Measurements from ENCODE around the gene LRTM2.
"Not testable (repeated sequence)": the region's sequence is repeated elsewhere in the genome, so short reads cannot be mapped to it uniquely, and the experiment has no call there.

The LRTM2 gene

DNA sequence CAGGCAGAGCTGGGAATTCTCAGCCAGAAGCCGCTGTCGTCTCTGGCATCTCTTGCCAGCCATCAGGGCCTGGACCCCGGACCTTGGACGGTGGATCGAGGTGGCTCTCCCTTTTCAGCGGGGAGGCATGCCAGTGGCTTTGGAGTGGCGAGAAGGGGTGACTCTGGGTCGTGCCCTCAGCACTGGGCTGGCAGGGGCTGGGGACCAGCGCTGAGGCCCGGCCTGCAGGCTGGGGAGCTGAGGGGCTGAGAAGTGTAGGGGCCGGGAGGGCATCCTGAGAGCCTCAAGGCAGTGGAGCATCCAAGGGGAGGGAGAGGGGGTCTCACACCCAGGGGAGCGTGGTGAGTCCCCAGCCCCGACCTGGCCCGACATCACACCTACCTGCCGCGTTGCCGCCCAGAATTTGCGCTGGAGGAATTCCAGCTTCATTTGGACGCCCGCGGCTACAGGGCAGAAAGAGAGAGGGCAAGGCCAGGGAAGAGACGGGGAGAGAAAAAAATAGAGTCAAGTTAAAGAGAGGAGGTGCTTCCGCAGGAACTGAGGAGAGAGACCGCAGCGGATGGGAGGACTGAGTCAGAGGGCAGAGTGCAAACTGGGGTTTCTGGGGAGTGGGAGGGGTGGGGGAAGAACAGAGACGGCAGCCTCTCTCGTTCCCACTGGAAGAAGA, 9.0 kb upstream of the LRTM2 start:
- DNase-seq (ENCODE audit: low read depth in 2 of 2, low spot score in 1 of 2) = peak in 1 of 2 donors; percentile 31

DNA sequence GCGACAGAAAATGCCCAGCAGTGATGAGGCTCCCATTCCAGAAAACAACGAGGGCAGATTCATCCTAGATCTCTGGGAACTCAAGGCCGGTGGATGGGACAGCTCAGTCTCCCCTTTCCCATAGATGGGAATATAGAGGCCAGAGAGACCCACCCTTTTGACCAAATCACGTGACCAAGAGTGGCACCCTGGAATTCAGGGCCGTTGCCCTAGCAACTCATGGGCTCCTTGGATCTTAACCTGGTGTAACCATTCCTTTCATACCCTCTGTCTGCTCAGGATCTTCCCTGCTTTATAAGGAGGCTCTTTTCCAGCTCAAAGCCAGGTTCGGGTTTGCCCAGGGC, 8.4 kb upstream of the LRTM2 start:
- no peak for DNase-seq (ENCODE audit: low read depth in 2 of 2, low spot score in 1 of 2)

DNA sequence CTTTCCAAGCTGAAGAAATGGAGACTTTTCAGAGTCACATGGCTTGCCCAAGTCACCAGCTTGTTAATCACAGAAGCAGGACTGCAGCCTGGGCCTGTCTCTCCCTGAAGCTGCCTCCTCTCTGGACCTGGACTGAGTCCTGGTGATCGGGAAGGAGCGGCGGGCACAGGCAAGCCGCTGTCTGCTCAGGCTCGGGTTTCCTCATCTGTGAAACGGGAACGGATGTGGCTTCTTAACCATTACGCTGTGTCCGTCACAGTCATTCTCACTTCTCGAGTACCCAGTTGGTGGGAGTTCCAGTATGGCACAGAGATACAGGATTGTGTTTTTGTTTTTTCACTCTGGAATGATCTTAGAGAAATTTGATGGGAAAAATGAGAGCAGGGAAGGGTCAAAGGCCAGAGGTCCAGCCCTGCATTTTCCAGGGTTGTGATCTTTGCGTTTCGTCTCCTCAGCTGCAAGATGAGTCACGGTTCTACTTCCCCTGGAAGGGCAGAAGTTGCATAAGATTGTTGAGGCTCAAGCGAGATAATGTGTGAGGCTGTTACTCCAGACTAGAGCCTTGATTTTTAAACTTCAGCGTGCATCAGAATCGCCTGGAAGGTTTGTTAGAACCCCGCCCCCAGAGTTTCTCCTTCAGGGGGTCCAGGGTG, 7.6 kb upstream of the LRTM2 start:
- no peak for DNase-seq (ENCODE audit: low read depth in 2 of 2, low spot score in 1 of 2)

DNA sequence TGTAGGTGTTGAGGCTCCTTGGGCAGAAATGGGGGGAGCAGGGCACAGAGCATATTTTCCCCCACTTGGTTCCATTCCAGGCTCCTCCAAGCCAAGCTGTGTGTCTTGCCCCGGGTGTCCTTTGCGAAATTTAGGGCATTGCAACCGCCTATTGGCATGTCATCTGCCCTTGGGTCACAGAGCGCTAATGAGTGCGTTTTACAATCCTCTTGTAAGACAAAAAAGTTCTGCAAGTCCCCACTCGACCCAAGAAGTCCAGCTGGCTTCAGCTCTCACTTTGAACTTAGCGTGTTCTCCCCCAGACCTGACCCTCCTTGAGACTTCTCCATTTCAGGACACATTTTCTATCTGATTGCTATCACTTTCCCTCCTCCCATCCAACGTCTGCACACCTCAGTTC, 6.1 kb upstream of the LRTM2 start:
- no peak for DNase-seq (ENCODE audit: low read depth in 2 of 2, low spot score in 1 of 2)

DNA sequence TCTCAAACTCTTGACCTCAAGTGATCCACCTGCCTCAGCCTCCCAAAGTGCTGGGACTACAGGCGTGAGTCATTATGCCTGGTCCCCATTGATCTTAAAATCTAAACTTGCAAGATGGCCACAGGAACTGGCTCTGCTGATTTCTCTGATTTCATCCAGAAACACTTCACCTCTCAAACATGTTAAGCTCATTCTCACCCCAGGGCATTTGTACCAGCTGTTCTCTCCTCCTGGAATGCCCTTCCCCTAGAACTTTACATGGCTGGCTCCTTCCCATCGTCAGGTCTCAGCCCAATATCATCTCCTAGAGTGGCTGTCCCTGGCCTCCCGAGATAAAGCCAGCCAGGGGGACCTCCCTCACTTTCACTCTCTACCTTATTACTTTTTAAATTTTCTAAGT, 5.3 kb upstream of the LRTM2 start:
- no peak for DNase-seq (ENCODE audit: low read depth in 2 of 2, low spot score in 1 of 2)

DNA sequence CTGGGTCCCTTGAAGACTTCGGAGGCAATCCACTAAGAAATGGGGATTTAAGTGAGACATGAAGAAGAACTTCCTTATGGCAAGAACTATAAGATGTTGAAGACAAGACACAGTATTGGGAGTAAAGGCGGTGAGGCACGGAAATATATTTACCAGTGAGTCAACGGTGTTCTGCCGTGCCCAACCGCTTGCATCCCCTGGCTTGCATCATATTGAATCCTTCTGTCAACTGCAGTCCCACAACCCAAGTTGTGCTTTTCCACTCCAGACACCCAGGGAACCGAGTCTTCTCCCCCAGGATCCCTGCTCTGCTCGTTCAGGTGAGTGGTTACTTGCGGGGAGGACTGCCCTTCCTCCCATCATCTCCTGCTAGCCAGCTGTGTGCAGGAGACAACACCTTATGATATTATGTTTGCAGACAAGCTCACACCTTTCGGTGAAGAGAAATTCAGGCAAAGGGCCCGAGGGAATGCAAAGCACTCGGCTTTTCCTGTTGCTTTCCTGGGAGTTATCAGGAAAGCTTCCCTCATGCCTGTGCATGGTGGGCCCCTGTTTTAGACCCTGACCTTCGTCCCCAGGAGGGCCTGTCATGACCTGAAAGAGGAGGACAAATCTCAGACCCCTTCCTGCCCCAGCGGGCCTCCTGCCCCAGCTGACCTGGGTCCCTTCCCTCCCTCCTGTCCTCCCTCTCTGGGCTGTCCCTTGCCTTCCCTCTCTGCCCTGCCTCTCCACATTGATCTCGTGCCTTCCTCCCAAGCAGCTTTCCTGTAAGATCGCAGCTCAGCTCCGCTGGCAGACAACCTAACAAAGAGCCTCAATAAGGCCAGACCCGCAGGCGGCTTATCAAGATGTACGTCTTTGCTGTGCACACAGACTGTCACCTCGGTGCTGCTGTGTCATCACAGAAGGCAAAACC, 4.3 kb upstream of the LRTM2 start:
- no peak for DNase-seq (ENCODE audit: low read depth in 2 of 2, low spot score in 1 of 2)

DNA sequence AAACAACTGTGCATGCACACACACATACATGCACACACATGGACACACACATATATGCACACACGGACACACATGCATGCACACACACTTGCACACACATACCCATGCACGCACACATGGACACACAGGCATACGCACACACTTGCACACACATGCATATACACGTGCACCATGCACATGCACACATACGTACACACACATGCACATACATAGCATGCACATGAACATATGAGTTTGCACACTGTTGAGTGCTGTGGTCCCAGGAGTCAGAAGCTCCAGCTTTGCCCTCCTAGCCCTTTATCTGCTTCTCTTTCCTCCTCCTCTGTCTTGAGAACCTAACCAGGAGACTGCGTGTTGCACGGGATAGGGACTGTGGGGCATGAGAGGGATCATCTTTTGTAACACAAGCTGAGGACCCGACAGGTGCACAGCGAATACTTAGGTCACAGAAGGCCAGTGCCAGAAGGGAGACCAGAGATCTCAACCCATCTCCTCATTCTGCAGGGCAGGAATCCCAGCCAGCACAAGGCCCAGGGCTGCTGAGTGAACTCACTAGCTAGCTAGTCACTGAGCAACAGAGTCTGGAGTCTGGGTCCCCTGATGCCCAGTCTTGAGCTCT, 3.5 kb upstream of the LRTM2 start:
- no peak for DNase-seq (ENCODE audit: low read depth in 2 of 2, low spot score in 1 of 2)

DNA sequence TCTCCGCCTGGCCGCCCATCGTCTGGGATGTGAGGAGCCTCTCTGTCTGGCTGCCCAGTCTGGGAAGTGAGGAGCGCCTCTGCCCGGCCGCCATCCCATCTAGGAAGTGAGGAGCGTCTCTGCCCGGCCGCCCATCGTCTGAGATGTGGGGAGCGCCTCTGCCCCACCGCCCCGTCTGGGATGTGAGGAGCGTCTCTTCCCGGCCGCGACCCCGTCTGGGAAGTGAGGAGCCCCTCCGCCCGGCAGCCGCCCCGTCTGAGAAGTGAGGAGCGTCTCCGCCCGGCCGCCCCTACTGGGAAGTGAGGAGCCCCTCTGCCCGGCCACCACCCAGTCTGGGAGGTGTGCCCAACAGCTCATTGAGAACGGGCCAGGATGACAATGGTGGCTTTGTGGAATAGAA, 2.4 kb upstream of the LRTM2 start:
- DNase-seq (ENCODE audit: low read depth in 2 of 2, low spot score in 1 of 2) = not testable (repeated sequence)

DNA sequence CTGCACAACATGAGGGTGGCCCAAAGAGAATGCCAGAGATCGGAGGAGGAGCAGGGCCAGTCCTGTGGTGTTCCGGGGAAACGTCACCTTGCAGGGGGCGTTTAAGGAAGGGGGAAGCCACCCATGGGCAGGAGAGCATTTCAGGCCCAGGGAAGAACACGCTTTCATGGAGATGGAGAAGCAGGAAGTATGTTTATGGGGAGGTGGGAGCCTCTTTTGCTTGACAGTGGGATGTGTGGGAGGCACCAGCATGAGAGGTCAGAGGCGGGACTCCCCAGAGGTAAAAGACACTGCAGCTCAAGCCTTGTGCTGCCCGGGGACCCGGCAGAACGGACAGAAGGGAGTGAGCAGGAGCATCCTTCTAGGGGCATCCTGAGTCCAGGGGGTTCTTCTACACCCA, 1.3 kb upstream of the LRTM2 start:
- no peak for DNase-seq (ENCODE audit: low read depth in 2 of 2, low spot score in 1 of 2)

DNA sequence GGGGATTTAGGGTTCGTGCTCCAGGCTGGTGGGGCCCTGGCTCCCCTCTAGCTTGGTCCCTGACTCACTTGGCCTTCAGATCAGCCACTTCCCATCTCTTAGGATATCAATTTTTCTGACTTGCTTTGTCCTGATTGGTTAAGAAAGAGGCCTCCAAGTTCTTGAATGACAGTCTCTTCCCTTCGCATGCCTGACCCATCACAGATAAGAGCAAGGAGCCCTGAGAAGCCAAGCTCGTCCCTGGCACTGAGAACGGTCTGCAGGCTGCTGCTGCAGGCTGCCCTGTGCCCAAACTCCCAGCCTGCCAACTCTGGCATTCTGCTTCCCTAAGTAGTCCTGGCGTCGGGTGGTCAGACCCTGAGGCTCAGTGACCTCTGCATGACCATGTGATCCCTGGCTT, 794 bp upstream of the LRTM2 start:
- DNase-seq (ENCODE audit: low read depth in 2 of 2, low spot score in 1 of 2) = no peak

DNA sequence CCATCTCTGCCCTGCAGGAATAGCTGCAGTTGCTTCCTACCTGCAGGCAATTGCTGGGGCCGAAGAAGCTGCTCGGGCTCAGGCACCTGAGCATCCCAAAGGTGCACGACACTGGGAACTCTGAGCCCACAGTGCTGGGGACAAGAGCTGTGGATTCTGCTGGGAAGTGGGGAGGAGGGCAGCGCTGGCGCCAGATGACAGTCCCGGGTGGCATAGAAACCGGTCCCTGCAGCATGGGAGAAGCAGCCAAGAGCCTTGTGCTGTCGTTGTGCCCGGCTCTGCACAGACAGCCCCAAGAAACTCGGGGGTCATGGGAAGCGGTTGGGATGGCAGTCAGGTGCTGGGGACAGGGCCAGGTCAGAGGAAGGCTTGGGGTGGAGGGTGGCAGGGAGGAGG, 529 bp downstream of the LRTM2 start:
- no peak for DNase-seq (ENCODE audit: low read depth in 2 of 2, low spot score in 1 of 2)

DNA sequence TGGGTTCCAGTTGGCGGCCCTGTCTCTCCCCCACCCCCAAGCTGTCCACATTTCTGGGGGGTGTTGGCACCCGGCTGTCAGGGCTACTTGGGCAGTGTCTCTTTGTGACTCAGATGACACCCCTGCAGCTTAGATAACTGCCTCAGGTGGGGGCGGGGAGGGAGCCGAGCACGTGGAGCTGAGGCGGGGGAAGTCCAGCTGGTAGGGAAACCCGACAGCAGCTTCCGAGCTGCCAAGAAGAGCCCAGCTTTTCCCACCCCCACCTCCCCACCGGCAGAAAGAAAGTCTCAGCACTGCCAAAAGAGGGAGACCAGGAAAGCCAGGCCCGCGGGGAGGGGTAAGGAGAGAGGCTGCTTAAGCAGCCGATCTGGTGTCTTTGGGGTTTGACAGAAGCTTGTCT, 1.4 kb downstream of the LRTM2 start:
- DNase-seq (ENCODE audit: low read depth in 2 of 2, low spot score in 1 of 2) = no peak

DNA sequence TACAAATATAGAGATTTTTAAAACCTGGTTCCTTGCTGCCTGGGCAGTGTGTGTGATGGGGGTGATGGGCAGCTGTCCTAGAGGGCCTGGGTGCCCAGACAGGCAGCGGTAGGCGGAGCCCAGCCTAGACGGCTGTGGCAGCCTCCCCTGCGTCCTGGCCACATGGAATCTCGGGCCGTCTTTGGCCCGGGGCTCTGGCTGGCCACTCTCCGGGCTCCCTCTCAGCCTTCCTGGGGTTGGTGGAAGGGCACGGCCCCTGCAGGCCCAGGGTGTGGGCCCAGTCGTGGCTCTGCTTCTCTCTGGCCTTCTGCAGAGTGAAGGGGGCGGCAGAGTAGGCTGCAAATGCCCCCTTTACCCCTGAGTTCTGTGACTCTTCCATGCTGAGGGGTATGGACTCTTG, 2.3 kb downstream of the LRTM2 start:
- no peak for DNase-seq (ENCODE audit: low read depth in 2 of 2, low spot score in 1 of 2)

DNA sequence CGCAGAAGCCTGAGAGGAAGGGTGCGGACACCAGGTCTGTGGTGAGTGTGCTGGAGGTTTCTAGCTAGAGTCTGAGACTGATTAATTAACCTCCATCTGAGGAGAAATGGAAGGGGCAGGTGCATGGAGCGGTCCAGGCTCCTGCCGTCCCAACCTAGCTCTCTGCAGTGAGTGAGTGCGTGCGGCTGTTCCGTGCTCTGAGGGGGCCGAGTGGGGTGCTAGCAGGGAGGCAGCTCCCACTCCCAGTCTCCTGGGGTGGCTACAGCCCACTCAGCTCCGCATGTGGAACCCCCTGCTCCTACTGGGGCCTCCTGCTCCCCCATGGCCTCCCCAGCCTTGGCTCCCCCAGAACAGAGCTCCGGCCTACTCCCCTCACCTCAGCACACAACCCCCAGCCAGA, 2.9 kb downstream of the LRTM2 start:
- DNase-seq (ENCODE audit: low read depth in 2 of 2, low spot score in 1 of 2) = no peak

DNA sequence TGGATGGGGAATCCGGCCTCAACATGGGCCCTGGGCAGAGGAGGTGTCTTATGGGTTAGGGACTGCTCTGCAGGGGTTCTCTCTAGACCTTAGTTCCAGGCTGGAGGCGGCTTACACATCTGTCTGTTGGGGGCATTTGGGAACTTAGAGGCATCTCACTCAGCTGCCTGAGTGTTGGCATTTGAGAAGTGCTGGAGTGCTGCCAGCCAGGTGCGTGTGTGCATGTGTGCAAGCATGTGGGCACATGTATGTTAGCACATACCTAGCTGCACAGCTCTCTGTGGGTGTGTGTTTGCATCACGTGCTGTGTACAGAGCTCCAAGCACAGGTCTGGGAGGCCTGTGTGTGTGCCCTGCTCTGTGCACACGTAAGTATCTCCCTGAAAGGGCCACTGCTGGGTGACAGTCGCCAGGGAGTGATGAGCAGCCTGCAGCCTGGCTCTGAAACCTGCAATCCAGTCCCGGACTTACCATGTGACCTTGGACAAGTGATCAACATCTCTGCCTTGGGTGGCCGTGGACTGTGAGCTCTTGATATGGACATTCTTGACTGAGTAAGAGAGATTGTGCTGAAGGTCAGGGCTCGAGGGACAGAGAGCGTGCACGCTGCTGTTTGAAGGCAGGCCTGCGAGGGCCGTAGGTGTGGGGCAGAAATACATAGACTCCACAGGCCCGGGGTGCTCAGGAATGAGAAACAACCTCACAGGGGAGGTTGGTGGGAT, 5.2 kb downstream of the LRTM2 start:
- DNase-seq (ENCODE audit: low read depth in 2 of 2, low spot score in 1 of 2) = no peak

DNA sequence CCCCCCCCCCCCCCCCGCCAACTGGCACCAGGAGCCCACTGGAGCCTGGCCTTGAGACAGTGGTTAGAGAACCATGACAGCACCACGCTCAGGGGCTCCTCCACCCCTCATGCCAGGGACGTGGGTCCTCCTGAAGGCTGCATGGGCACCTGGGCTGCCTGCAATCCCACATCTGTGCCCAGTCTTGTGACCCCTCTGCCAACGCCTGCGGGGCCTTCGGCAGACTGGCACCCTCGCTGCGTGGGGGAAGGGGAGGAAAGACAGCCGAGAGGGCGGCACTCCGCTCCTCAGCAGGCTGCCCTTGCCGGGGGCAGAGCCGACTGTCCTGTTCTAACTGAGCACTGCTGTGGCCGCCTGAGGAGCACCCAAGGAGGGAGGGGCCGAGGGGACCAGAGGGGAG, 6.0 kb downstream of the LRTM2 start:
- no peak for DNase-seq (ENCODE audit: low read depth in 2 of 2, low spot score in 1 of 2)

DNA sequence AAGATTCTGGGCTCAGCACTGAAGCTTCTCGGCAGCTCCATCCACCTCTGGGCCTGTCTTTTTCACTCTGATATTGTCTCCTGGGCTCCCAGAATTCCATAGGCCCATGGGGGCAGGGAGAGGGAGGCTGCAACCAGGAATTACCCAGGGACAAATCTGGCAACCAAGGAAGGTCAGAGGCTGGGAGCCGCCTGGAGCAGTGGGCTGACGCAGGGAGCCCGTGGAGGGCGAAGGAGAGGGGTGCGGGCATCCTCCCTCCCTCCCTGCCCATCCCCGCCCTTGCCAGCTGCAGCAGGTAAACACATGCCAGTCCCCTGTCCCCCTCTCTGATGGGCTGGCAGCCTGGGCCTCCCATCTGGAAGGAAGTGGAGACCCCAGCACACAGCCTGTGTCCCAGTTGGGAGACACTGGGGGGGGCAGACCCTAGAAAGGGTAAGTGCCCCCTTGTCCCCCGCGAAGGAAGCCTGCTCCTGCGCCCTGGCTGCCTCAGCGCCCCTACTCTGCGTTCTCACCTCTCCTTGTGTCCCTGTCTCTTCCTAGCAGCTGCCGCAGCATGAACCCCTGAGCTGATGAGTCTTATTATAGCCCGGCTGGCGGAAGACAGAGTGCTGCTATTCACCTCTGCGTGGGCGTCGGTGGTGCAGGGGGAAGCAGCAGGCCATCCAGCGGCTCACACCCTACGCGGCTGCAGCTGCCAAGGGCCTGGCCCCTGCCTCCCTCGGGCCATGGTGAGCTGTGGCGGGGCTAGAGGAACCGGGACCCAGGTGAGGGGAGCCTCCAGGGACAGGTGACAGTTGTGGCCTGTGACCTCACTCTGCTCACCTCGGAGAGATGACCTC, 6.7 kb downstream of the LRTM2 start:
- DNase-seq (ENCODE audit: low read depth in 2 of 2, low spot score in 1 of 2) = no peak

DNA sequence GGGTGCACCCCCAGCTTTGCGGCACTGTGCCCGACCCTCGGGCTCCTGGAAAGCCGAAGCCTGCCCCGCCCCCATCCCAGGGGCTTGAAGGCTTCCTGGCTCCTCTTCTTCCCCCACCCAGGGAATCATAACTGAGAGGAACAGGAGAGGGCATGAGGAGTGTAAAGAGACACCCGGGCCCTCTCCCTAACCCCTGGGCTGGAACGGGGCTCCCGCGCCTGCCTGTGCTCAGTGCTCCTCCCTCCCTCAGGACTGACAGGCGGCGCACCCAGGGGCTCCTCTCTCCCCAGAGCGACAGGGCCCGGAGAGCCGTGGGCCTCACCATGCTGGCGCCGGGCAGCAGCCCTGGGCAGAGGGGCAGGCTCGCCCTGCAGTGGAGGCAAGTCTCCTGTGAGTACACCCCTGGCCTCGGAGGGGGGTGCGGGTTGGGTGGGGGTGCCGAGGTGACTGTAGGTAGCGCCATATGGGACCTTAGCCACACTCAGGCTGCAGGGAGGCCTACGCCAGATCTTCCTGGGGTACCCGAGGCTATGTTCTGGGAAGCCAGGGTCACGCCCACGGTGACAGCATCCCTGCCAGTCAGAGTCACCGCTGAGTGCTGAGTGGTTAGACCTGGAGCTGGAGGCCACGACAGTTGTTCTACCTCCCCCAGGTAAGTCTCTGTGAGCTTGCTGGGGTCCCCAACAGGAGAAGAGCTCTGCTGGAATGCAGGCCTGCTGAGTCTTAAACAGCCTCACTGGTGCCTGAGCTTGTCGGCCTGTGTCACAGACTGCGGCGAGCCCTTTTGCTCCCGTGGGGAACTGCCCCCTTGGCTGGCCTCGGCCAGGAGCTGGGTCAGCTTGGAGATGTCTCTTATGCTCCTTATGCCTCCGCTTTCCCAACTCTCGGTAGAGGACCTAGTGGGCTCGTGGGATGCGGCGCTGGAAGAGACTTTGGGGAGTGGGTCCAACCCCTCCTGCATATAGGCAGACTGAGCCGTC, 7.8 kb downstream of the LRTM2 start:
- no peak for DNase-seq (ENCODE audit: low read depth in 2 of 2, low spot score in 1 of 2)

DNA sequence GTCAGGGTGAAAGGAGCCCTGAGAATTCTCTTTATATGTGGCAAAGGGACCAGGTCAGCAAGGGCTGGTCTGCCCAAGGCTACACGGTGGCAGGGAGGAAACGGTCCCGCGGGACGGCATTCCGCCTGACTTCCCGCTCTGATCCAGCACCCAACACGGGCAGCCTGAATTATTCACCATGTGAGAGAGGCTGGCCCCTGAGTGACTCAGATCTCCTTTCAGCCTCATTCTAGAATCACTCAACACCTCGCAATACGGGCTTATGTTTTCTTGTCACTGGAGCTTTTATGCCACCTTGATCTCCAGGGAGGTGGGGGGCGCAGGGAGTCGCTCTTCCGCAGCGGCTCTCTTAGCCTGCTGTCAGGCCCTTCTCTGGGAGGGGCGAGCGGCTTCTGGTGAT, 8.5 kb downstream of the LRTM2 start:
- DNase-seq (ENCODE audit: low read depth in 2 of 2, low spot score in 1 of 2) = no peak

All from stimulated activated CD8-positive, alpha-beta memory T cell treated with anti-CD3 and anti-CD28 coated beads, Interleukin-4, amount 100 ng/mL, for 4 hours (primary cell).